ENCODE data around the gene PGA4.
"Not testable (repeated sequence)": the region's sequence is repeated elsewhere in the genome, so short reads cannot be mapped to it uniquely, and the experiment has no call there.

DNA sequence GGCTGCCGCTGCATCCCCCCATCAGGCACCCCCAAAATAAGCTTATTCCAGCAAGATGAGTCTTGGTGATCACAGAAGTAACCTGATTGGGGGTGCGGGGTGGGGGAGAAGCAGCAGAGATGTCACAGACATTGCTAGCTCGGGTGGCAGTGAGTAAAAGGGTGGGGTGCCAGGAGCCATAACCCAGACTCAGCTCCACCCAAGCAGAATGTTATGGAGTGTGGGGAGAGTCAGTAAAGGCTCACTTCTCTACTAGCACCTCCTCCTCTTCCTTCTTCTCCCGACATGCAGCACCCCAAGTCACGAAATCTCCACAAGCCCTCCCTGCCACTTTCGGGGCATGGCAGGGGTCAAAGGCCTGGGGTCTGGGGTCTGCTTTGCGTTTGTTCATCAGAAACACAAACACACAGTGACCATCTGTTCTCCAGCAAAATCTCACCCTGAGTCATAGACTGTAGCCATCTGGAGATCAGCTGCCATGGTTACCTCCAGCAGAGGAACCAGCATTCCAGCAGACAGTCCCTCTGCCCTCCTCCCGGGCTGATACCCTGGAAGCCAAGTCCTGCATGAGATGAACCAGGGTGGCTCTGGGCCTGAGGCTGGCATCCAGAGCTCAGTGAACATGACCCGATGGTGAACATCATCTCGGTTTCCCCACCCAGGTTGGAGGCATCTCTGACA lies 23.3 kb downstream of the PGA4 start:
- TF ChIP-seq, protein P1, sequence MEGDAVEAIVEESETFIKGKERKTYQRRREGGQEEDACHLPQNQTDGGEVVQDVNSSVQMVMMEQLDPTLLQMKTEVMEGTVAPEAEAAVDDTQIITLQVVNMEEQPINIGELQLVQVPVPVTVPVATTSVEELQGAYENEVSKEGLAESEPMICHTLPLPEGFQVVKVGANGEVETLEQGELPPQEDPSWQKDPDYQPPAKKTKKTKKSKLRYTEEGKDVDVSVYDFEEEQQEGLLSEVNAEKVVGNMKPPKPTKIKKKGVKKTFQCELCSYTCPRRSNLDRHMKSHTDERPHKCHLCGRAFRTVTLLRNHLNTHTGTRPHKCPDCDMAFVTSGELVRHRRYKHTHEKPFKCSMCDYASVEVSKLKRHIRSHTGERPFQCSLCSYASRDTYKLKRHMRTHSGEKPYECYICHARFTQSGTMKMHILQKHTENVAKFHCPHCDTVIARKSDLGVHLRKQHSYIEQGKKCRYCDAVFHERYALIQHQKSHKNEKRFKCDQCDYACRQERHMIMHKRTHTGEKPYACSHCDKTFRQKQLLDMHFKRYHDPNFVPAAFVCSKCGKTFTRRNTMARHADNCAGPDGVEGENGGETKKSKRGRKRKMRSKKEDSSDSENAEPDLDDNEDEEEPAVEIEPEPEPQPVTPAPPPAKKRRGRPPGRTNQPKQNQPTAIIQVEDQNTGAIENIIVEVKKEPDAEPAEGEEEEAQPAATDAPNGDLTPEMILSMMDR (conservative IDR thresholded peaks at IDR 0.05; ENCODE audit: low read depth, low read length), result not testable (repeated sequence)
- TF ChIP-seq EZH2 (IDR thresholded peaks at IDR 0.05; ENCODE audit: borderline replicate concordance, low read depth, low read length, poor library complexity, severe bottlenecking), result not testable (repeated sequence)

All from A673 (cell line).